Fibroblast of lung (primary cell): Measurements from ENCODE around the gene TUBB1. TPM values are rescaled to one million over a fixed set of nuclear protein-coding genes. Genes with fewer than 3 reads are reported as not detected.

Experiments
- DNase-seq, 2 donors: peaks; one replicate each; pipeline versions ENCODE4 v3.0.0 to v3.0.0-alpha.2; 2010; ENCODE audit warnings: low read depth in 2 of 2
- H2AFZ ChIP-seq: 2 replicates; pipeline ENCODE4 v1.5.1; 2012; ENCODE audit warnings: low read length, control low read depth, inconsistent platforms
- H3K27ac ChIP-seq: 2 replicates; pipeline ENCODE4 v1.5.1; 2011; ENCODE audit warnings: low read length, control low read depth; ENCODE audit not compliant: insufficient read depth
- H3K27me3 ChIP-seq: 2 replicates; pipeline ENCODE4 v1.5.1; 2011; ENCODE audit warnings: mild to moderate bottlenecking, low read length; ENCODE audit not compliant: control insufficient read depth, insufficient read depth
- H3K36me3 ChIP-seq: 2 replicates; pipeline ENCODE4 v1.5.1; 2011; ENCODE audit warnings: low read length; ENCODE audit not compliant: control insufficient read depth, insufficient read depth
- H3K4me1 ChIP-seq: 2 replicates; pipeline ENCODE4 v1.5.1; 2011; ENCODE audit warnings: low read length; ENCODE audit not compliant: control insufficient read depth, insufficient read depth; ENCODE audit errors: extremely low read depth
- H3K4me2 ChIP-seq: 2 replicates; pipeline ENCODE4 v1.5.1; 2011; ENCODE audit warnings: low read length, control low read depth; ENCODE audit not compliant: insufficient read depth; ENCODE audit errors: extremely low read depth
- H3K4me3 ChIP-seq, 4 experiments: fragments of 200-600 bp in 1 of 4; sonication (generic) in 1 of 4; replicated peaks in 1 of 4; 2 replicates each; pipeline ENCODE4 v1.5.1; 2011 to 2016; ENCODE audit warnings: low read length in 4 of 4, low read depth in 3 of 4, mild to moderate bottlenecking in 3 of 4, control low read depth in 2 of 4, inconsistent platforms in 1 of 4, mixed read lengths in 1 of 4; ENCODE audit not compliant: insufficient read depth in 1 of 4; ENCODE audit errors: control extremely low read depth in 1 of 4
- H3K79me2 ChIP-seq: 2 replicates; pipeline ENCODE4 v1.5.1; 2012; ENCODE audit warnings: mild to moderate bottlenecking, low read length, inconsistent platforms; ENCODE audit not compliant: control insufficient read depth, insufficient read depth
- H3K9ac ChIP-seq: 2 replicates; pipeline ENCODE4 v1.5.1; 2011; ENCODE audit warnings: mild to moderate bottlenecking, low read length, control low read depth; ENCODE audit not compliant: insufficient read depth
- H3K9me3 ChIP-seq: 2 replicates; pipeline ENCODE4 v1.5.1; 2012; ENCODE audit warnings: low read depth, low read length; ENCODE audit not compliant: control insufficient read depth, insufficient read depth
- H4K20me1 ChIP-seq: 2 replicates; pipeline ENCODE4 v1.5.1; 2011; ENCODE audit warnings: low read length; ENCODE audit not compliant: control insufficient read depth, insufficient read depth; ENCODE audit errors: extremely low read depth
- CTCF ChIP-seq, 2 donors: IDR thresholded peaks in 1 of 2; conservative IDR thresholded peaks in 1 of 2; 1 replicate in 1 of 2; 2 replicates in 1 of 2; pipeline ENCODE4 v1.5.1; 2011 to 2012; ENCODE audit warnings: low read length in 2 of 2, control low read depth in 1 of 2, inconsistent platforms in 1 of 2, low read depth in 1 of 2, mild to moderate bottlenecking in 1 of 2
- EZH2 ChIP-seq: IDR thresholded peaks from 2 replicates; pipeline ENCODE4 v1.5.1; 2012; ENCODE audit warnings: low read length, control low read depth, mild to moderate bottlenecking; ENCODE audit errors: missing control alignments
- polyA plus RNA-seq, 2 donors: library from polyadenylated mRNA; depleted of rRNA in 1 of 2; stranded (reverse) in 1 of 2; unstranded in 1 of 2; fragments of >200 nt; gene quantifications; 2 replicates each; pipeline ENCODE4 v1.2.1, GENCODE V29; 2011 to 2012; ENCODE audit warnings: missing spikeins in 1 of 2
- total RNA-seq: library from RNA; depleted of rRNA; stranded (reverse); fragments of >200 nt; gene quantifications from 2 replicates; pipeline ENCODE4 v1.2.1, GENCODE V29; 2014

Gene TUBB1
- total and polyA plus RNA-seq, 2 donors (not counting 1 experiment from before 2014, with no cell fraction given), result under 0.01 TPM; not detected in 1

GRCh38 chr20:59031564-59032022, 12.4 kb downstream of the TUBB1 start:
- peaks cover 10% of the 10 kb centered on the region for H3K4me1 ChIP-seq
- no peaks in the 10 kb centered on the region for H3K9me3 ChIP-seq
- H3K79me2 ChIP-seq, result peaks cover 45% of the 10 kb centered on the region
- peak overlapping the region; percentile 81 for H3K4me2 ChIP-seq
- peaks cover 2% of the 10 kb centered on the region for H4K20me1 ChIP-seq
- peak overlapping the region; percentile 89 for H3K27ac ChIP-seq
- no peaks in the 10 kb centered on the region for H3K27me3 ChIP-seq
- H3K36me3 ChIP-seq, result no peaks in the 10 kb centered on the region
- peak overlapping the region; percentile 66 to 87 (median 80) for H3K4me3 ChIP-seq
- peak overlapping the region; percentile 90 for H3K9ac ChIP-seq
- TF ChIP-seq CTCF (conservative IDR thresholded peaks at IDR 0.05 in 1 of 2, IDR thresholded peaks at IDR 0.05 in 1 of 2; ENCODE audit: low read depth in 1 of 2, low read length in 2 of 2) (no peak), EZH2 (no peak)
- peak overlapping the region; percentile 84 for H2AFZ ChIP-seq
- no peak for DNase-seq

- peak within 1 kb of the TSS; percentile 89 for H3K27ac ChIP-seq
- H4K20me1 ChIP-seq, result peaks cover 2% of the 10 kb centered on the region
- H3K4me2 ChIP-seq, result peak within 1 kb of the TSS; percentile 94
- H3K4me1 ChIP-seq, result peaks cover 10% of the 10 kb centered on the region
- H3K4me3 ChIP-seq, result peak within 1 kb of the TSS; percentile 66 to 87 (median 80)
- no peaks in the 10 kb centered on the region for H3K36me3 ChIP-seq
- peak within 1 kb of the TSS; percentile 90 for H3K9ac ChIP-seq
- peak; percentile 90 to 94 for DNase-seq
- H3K9me3 ChIP-seq, result no peaks in the 10 kb centered on the region
- TF ChIP-seq EZH2 (no peak), CTCF (conservative IDR thresholded peaks at IDR 0.05 in 1 of 2, IDR thresholded peaks at IDR 0.05 in 1 of 2; ENCODE audit: low read depth in 1 of 2, low read length in 2 of 2) (no peak)
- H3K27me3 ChIP-seq, result no peaks in the 10 kb centered on the region
- H2AFZ ChIP-seq, result peak within 1 kb of the TSS; percentile 84
- H3K79me2 ChIP-seq, result peaks cover 42% of the 10 kb centered on the region
Measured at GRCh38 chr20:59032023-59032712, 12.9 kb downstream of the TUBB1 start, which contains the start of gene ATP5F1E. Gene ATP5F1E (minus strand): TSS chr20:59032335. CDS start chr20:59032251, 84 bp downstream.

DNA sequence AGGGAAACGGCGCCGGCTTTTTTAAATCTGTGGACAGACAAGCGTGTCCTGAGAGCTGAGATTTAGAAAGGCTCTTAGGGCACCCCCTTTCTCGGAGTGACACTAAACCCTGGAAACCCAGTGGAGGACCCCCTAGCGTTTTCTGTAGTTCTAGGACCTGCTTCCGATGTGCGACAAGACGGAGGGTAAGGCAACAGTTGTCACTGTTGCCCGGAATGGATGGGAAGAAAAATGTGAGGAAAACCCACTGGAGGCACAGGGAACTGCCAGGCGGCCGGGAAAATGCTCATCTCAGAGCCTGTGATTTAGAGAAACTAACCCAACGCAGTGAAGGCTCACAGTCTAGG, 13.5 kb downstream of the TUBB1 start:
- Histone ChIP-seq H3K4me3 (peak overlapping the region; percentile 60 to 68 (median 64)), H2AFZ (peak overlapping the region; percentile 48), H3K4me1 (peaks cover 8% of the 10 kb centered on the region), H3K4me2 (peak overlapping the region; percentile 94), H3K9me3 (no peaks in the 10 kb centered on the region), H3K9ac (peak overlapping the region; percentile 67), H3K79me2 (peaks cover 40% of the 10 kb centered on the region), H3K27ac (peak overlapping the region; percentile 60), H4K20me1 (peaks cover 2% of the 10 kb centered on the region), H3K36me3 (peaks cover 2% of the 10 kb centered on the region), H3K27me3 (no peaks in the 10 kb centered on the region)
- DNase-seq, result peak in 1 of 2 donors; percentile 33
- TF ChIP-seq EZH2 (no peak), CTCF (conservative IDR thresholded peaks at IDR 0.05 in 1 of 2, IDR thresholded peaks at IDR 0.05 in 1 of 2; ENCODE audit: low read depth in 1 of 2, low read length in 2 of 2) (no peak)
